Peyer's patch (tissue), 4 donors: ENCODE results near the gene ABHD1.

Experiments used
- CTCF ChIP-seq, 6 experiments: fragments of 450-650 bp in 4 of 6; fragments of 200-600 bp in 2 of 6; sonication (generic) in 1 of 6; IDR thresholded peaks; one replicate each; pipeline ENCODE4 v1.5.1; 2017 to 2019; ENCODE audit warnings: antibody characterized with exemption in 6 of 6, mild to moderate bottlenecking in 3 of 6, moderate library complexity in 1 of 6
- POLR2A ChIP-seq, 2 donors: fragments of 450-650 bp; IDR thresholded peaks; one replicate each; pipeline ENCODE4 v1.5.1; 2017; ENCODE audit warnings: antibody characterized with exemption in 2 of 2, mild to moderate bottlenecking in 2 of 2, moderate library complexity in 2 of 2

- TF ChIP-seq CTCF (IDR thresholded peaks at IDR 0.05) (no peak), POLR2A (IDR thresholded peaks at IDR 0.05) (no peak)
Observed at GRCh38 chr2:27082773-27083409, 40.7 kb upstream of the ABHD1 start.
